ENCODE results near the gene ART1. TPM values are rescaled to one million over a fixed set of nuclear protein-coding genes. Genes with fewer than 3 reads are reported as not detected.

The ART1 gene
- total RNA-seq, 1 donor from 2014 or later: not detected

DNA sequence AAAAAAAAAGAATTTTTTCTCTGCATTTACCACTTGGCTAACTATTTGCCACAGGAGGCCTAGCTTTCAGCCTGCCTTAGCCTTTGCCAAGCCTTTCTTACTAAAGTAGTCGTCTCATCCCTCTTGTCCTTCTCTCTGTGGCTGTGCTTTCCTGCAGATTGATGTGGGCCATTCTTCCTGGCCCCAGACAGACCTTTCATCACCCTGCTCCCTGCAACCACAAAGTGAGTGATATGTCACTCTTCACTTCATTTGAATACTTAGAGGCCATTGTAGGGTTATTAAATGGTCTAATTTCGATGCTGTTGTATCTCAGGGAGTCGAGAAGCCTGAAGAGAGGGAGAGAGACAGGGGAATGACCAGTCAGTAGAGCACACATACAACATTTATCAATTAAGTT, 40.8 kb upstream of the ART1 start:
- no peak for FAIRE-seq
- no peaks in the 10 kb centered on the region for H3K9me3 ChIP-seq (ENCODE audit: insufficient read depth, low read depth, low read length)
- H3K4me1 Mint-ChIP-seq (ENCODE audit: low read depth, unreplicated experiment): no peaks in the 10 kb centered on the region

GRCh38 chr11:3605283-3605662, 39.7 kb upstream of the ART1 start:
- DNase-seq (ENCODE audit: low read depth) (no peak), FAIRE-seq (no peak)
- Histone ChIP-seq H4K20me1 (ENCODE audit: insufficient read depth, low read length) (no peaks in the 10 kb centered on the region), H3K27me3 (ENCODE audit: insufficient read depth, low read length) (no peaks in the 10 kb centered on the region), H3K9ac (ENCODE audit: low read length) (no peak overlapping the region), H2AFZ (ENCODE audit: low read depth, low read length) (no peak overlapping the region), H3K4me3 (ENCODE audit: insufficient read depth, low read depth, low read length) (no peak overlapping the region), H3K4me2 (ENCODE audit: low read length) (no peak overlapping the region), H3K36me3 (ENCODE audit: insufficient read depth, low read length) (no peaks in the 10 kb centered on the region), H3K4me1 (ENCODE audit: insufficient read depth, low read length) (no peaks in the 10 kb centered on the region), H3K9me3 (ENCODE audit: insufficient read depth, low read depth, low read length) (no peaks in the 10 kb centered on the region), H3K27ac (ENCODE audit: low read depth, low read length) (no peak overlapping the region), H3K79me2 (ENCODE audit: insufficient read depth, low read length) (no peaks in the 10 kb centered on the region)
- Mint-ChIP-seq H3K4me3 (ENCODE audit: unreplicated experiment) (no peak overlapping the region), H3K4me1 (ENCODE audit: low read depth, unreplicated experiment) (no peaks in the 10 kb centered on the region), H3K9me3 (ENCODE audit: unreplicated experiment) (no peaks in the 10 kb centered on the region), H3K36me3 (ENCODE audit: low read depth, unreplicated experiment) (no peaks in the 10 kb centered on the region), H3K27me3 (ENCODE audit: low read depth, unreplicated experiment) (peaks cover 10% of the 10 kb centered on the region), H3K27ac (ENCODE audit: unreplicated experiment) (no peak overlapping the region)
- no peak for TF ChIP-seq EZH2 (IDR thresholded peaks at IDR 0.05; ENCODE audit: insufficient read depth, low read length)
- TF ChIP-seq, protein P1, sequence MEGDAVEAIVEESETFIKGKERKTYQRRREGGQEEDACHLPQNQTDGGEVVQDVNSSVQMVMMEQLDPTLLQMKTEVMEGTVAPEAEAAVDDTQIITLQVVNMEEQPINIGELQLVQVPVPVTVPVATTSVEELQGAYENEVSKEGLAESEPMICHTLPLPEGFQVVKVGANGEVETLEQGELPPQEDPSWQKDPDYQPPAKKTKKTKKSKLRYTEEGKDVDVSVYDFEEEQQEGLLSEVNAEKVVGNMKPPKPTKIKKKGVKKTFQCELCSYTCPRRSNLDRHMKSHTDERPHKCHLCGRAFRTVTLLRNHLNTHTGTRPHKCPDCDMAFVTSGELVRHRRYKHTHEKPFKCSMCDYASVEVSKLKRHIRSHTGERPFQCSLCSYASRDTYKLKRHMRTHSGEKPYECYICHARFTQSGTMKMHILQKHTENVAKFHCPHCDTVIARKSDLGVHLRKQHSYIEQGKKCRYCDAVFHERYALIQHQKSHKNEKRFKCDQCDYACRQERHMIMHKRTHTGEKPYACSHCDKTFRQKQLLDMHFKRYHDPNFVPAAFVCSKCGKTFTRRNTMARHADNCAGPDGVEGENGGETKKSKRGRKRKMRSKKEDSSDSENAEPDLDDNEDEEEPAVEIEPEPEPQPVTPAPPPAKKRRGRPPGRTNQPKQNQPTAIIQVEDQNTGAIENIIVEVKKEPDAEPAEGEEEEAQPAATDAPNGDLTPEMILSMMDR (IDR thresholded peaks at IDR 0.05; ENCODE audit: insufficient read depth, low read depth, low read length): no peak

More for the DNA sequence above, 40.8 kb upstream of the ART1 start:
- H3K27me3 Mint-ChIP-seq (ENCODE audit: low read depth, unreplicated experiment): peaks cover 10% of the 10 kb centered on the region
- no peak for DNase-seq (ENCODE audit: low read depth)
- Histone ChIP-seq H3K27ac (ENCODE audit: low read depth, low read length) (no peak overlapping the region), H2AFZ (ENCODE audit: low read depth, low read length) (no peak overlapping the region), H3K79me2 (ENCODE audit: insufficient read depth, low read length) (no peaks in the 10 kb centered on the region), H3K36me3 (ENCODE audit: insufficient read depth, low read length) (no peaks in the 10 kb centered on the region), H3K4me3 (ENCODE audit: insufficient read depth, low read depth, low read length) (no peak overlapping the region), H3K4me2 (ENCODE audit: low read length) (no peak overlapping the region), H3K4me1 (ENCODE audit: insufficient read depth, low read length) (no peaks in the 10 kb centered on the region), H3K27me3 (ENCODE audit: insufficient read depth, low read length) (no peaks in the 10 kb centered on the region), H3K9ac (ENCODE audit: low read length) (no peak overlapping the region), H4K20me1 (ENCODE audit: insufficient read depth, low read length) (no peaks in the 10 kb centered on the region)
- no peaks in the 10 kb centered on the region for H3K9me3 Mint-ChIP-seq (ENCODE audit: unreplicated experiment)
- no peak overlapping the region for H3K27ac Mint-ChIP-seq (ENCODE audit: unreplicated experiment)
- H3K36me3 Mint-ChIP-seq (ENCODE audit: low read depth, unreplicated experiment): no peaks in the 10 kb centered on the region
- no peak for TF ChIP-seq EZH2 (IDR thresholded peaks at IDR 0.05; ENCODE audit: insufficient read depth, low read length)
- TF ChIP-seq, protein P1 (IDR thresholded peaks at IDR 0.05; ENCODE audit: insufficient read depth, low read depth, low read length): no peak
- H3K4me3 Mint-ChIP-seq (ENCODE audit: unreplicated experiment): no peak overlapping the region

DNA sequence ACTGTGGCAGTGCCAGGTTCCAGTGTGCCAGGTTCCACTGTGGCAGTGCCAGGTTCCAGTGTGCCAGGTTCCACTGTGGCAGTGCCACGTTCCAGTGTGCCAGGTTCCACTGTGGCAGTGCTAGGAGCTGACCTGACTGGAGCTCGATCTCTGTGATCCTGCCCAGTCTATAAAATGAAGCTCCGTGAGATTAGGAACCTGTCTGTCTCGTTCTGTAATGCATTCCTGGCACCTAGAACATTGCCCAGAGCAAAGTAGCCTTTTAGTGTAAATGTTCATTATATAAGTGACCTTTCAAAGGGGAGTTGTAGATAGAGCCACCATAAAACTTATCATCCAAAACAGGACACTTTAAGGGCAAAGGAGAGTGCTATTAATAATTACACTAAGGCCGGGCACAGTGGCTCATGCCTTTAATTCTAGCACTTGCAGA, 39.1 kb upstream of the ART1 start:
- Mint-ChIP-seq H3K27ac (ENCODE audit: unreplicated experiment) (no peak overlapping the region), H3K4me1 (ENCODE audit: low read depth, unreplicated experiment) (no peaks in the 10 kb centered on the region), H3K4me3 (ENCODE audit: unreplicated experiment) (no peak overlapping the region), H3K36me3 (ENCODE audit: low read depth, unreplicated experiment) (no peaks in the 10 kb centered on the region), H3K27me3 (ENCODE audit: low read depth, unreplicated experiment) (peaks cover 8% of the 10 kb centered on the region), H3K9me3 (ENCODE audit: unreplicated experiment) (no peaks in the 10 kb centered on the region)
- H3K36me3 ChIP-seq (ENCODE audit: insufficient read depth, low read length): no peaks in the 10 kb centered on the region
- H3K27ac ChIP-seq (ENCODE audit: low read depth, low read length): no peak overlapping the region
- H3K4me2 ChIP-seq (ENCODE audit: low read length): no peak overlapping the region
- H3K9ac ChIP-seq (ENCODE audit: low read length): no peak overlapping the region
- H3K79me2 ChIP-seq (ENCODE audit: insufficient read depth, low read length): no peaks in the 10 kb centered on the region
- no peaks in the 10 kb centered on the region for H3K9me3 ChIP-seq (ENCODE audit: insufficient read depth, low read depth, low read length)
- no peaks in the 10 kb centered on the region for H3K27me3 ChIP-seq (ENCODE audit: insufficient read depth, low read length)
- TF ChIP-seq, protein P1 (IDR thresholded peaks at IDR 0.05; ENCODE audit: insufficient read depth, low read depth, low read length): no peak
- TF ChIP-seq EZH2 (IDR thresholded peaks at IDR 0.05; ENCODE audit: insufficient read depth, low read length): no peak
- FAIRE-seq (no peak), DNase-seq (ENCODE audit: low read depth) (no peak)
- no peaks in the 10 kb centered on the region for H3K4me1 ChIP-seq (ENCODE audit: insufficient read depth, low read length)
- H2AFZ ChIP-seq (ENCODE audit: low read depth, low read length): no peak overlapping the region
- no peaks in the 10 kb centered on the region for H4K20me1 ChIP-seq (ENCODE audit: insufficient read depth, low read length)
- H3K4me3 ChIP-seq (ENCODE audit: insufficient read depth, low read depth, low read length): no peak overlapping the region
